ENCODE results near the gene FOXL2NB. TPM values are rescaled to one million over a fixed set of nuclear protein-coding genes. Genes with fewer than 3 reads are reported as not detected.

FOXL2NB gene
- total RNA-seq, 1 experiment from 2014 or later = 0.31 TPM

DNA sequence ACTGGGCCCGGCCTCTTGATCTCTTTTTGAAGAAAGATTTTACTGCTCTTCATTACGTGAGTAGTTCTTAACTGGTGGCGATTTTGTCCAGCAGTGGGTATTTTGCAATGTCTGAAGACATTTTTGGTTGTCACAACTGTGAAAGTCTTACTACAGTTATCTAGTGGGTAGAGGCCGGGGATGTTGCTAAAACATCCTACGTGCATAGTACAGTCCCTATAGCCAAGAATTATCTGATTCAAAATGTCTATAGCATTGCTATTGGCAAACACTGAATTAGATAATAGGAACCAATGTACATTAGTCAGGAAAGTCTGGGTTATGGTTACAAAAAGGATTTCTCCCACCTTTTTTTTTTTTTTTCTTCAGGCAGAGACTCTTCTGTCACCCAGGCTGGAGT, 38.2 kb upstream of the FOXL2NB start:
- DNase-seq = no peak

More for the DNA sequence above, 38.2 kb upstream of the FOXL2NB start:
- no CpG with 5 or more reads among the region's 5 CpGs for WGBS (ENCODE audit: extremely low coverage, insufficient read length, low lambda C conversion rate)
- Histone ChIP-seq H3K14ac (ENCODE audit: insufficient read depth, low read length) (no peak overlapping the region), H2BK120ac (ENCODE audit: low read depth, low read length, poor library complexity, severe bottlenecking) (no peak overlapping the region), H4K91ac (ENCODE audit: insufficient read length, low read depth, low read length) (no peak overlapping the region), H2BK12ac (ENCODE audit: insufficient read length, low read depth, low read length) (no peak overlapping the region), H3K79me1 (ENCODE audit: insufficient read depth, low read depth, low read length, poor library complexity, severe bottlenecking) (no peaks in the 10 kb centered on the region), H3K23ac (ENCODE audit: insufficient read length, low read depth, low read length) (no peak overlapping the region), H3K23me2 (ENCODE audit: insufficient read length, low read depth, low read length, poor library complexity, severe bottlenecking) (no peaks in the 10 kb centered on the region), H2BK15ac (ENCODE audit: low read depth, low read length) (no peak overlapping the region), H2AFZ (ENCODE audit: low read length) (no peak overlapping the region), H4K20me1 (ENCODE audit: control insufficient read depth, insufficient read depth, insufficient read length) (no peaks in the 10 kb centered on the region), H2AK5ac (ENCODE audit: insufficient read length, low read length) (no peak overlapping the region), H4K5ac (ENCODE audit: insufficient read length, low read depth, low read length) (no peak overlapping the region), H3K9me3 (ENCODE audit: control insufficient read depth, low read depth, low read length) (no peaks in the 10 kb centered on the region), H2BK5ac (ENCODE audit: insufficient read length, low read length) (no peak overlapping the region), H3K79me2 (ENCODE audit: insufficient read depth, low read length) (no peaks in the 10 kb centered on the region), H4K8ac (replicated peaks; ENCODE audit: insufficient read length, low read depth, low read length) (no peak overlapping the region), H2BK20ac (ENCODE audit: low read depth, low read length, poor library complexity, severe bottlenecking) (no peak overlapping the region), H3K18ac (ENCODE audit: insufficient read length, low read depth, low read length) (no peak overlapping the region), H3K27me3 (ENCODE audit: insufficient read depth, low read length) (no peaks in the 10 kb centered on the region), H3K27ac (ENCODE audit: insufficient read length, low read depth, low read length) (no peak overlapping the region), H3K4me2 (ENCODE audit: insufficient read depth, insufficient read length, low read length) (no peak overlapping the region), H3T11ph (ENCODE audit: low read length) (no peak overlapping the region), H3K4ac (ENCODE audit: low read depth, low read length) (no peak overlapping the region), H3K9ac (ENCODE audit: extremely low read depth, insufficient read length, low read length) (no peak overlapping the region), H3K4me1 (ENCODE audit: insufficient read depth, low read length) (no peaks in the 10 kb centered on the region), H3K56ac (ENCODE audit: insufficient read length, low read depth, low read length) (no peak overlapping the region)
- H3K4me1 Mint-ChIP-seq = no peaks in the 10 kb centered on the region
- H3K27me3 Mint-ChIP-seq (ENCODE audit: low read depth) = peaks cover 19% of the 10 kb centered on the region
- H3K27ac Mint-ChIP-seq = no peak overlapping the region; a peak in 1 of 7 replicates
- no peaks in the 10 kb centered on the region for H3K36me3 Mint-ChIP-seq (ENCODE audit: insufficient read depth in 1 of 3, low read depth in 3 of 3)
- TF ChIP-seq, protein P1, sequence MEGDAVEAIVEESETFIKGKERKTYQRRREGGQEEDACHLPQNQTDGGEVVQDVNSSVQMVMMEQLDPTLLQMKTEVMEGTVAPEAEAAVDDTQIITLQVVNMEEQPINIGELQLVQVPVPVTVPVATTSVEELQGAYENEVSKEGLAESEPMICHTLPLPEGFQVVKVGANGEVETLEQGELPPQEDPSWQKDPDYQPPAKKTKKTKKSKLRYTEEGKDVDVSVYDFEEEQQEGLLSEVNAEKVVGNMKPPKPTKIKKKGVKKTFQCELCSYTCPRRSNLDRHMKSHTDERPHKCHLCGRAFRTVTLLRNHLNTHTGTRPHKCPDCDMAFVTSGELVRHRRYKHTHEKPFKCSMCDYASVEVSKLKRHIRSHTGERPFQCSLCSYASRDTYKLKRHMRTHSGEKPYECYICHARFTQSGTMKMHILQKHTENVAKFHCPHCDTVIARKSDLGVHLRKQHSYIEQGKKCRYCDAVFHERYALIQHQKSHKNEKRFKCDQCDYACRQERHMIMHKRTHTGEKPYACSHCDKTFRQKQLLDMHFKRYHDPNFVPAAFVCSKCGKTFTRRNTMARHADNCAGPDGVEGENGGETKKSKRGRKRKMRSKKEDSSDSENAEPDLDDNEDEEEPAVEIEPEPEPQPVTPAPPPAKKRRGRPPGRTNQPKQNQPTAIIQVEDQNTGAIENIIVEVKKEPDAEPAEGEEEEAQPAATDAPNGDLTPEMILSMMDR (conservative IDR thresholded peaks at IDR 0.05) = no peak
- H3K4me3 Mint-ChIP-seq = no peak overlapping the region
- H3K9me3 Mint-ChIP-seq = 0 out of 5 replicates have a peak, but pooled peaks cover 0 to 3% of the 10 kb centered on the region in 2 experiments
